Hypothalamus (tissue), 51 donors: ENCODE results near the gene FSTL4.
A peak's percentile ranks its signal among the peaks of the same experiment; 100 is the strongest.

ENCODE experiments used
- DNase-seq, 51 donors: peaks; one replicate each; lab custom pipeline; 2025; lab: John Stamatoyannopoulos, UW

FSTL4 gene

DNA sequence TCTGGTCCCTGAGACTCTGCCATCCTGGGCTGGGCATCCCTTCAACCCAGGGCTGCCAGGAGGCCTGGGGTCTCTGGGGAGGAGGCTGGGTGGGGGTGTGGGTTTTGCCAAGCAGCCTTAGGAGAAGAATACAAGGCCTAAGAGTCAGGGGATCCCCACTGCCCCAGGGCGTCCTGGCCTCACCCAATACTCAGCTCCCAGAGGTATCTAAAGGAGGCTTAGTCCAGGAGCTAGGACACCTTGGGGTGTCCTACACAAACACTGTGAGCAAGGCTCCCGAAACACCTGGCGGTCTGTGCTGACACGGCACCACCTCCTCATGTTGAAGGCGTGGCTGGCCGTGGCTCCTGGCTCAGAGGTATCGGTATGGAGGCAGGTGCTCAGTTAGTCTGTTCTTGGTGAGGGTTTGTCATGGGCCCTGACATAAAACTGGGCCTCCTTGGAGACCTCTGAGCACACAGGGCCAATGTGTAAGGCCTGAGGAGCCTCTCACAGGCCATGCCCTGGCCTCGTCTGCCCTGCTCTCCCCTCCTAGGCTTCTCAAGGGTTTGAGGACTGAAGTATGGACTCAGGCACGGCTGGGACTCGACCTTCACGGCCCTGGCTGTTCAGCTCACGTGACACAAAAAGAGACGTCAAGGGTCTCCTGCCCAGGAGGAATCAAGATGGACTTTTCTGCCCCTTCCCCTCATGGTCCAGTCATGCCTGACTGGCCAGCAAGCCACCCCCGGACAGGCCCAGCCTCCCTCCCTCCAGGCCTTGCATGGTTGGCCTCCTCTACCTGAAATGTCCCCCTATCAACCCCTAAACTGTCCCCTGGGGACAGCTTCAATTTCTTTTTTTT lies 277.3 kb downstream of the FSTL4 start:
- no peak for DNase-seq

GRCh38 chr5:133333326-133334150 lies 278.8 kb downstream of the FSTL4 start:
- no peak for DNase-seq

DNA sequence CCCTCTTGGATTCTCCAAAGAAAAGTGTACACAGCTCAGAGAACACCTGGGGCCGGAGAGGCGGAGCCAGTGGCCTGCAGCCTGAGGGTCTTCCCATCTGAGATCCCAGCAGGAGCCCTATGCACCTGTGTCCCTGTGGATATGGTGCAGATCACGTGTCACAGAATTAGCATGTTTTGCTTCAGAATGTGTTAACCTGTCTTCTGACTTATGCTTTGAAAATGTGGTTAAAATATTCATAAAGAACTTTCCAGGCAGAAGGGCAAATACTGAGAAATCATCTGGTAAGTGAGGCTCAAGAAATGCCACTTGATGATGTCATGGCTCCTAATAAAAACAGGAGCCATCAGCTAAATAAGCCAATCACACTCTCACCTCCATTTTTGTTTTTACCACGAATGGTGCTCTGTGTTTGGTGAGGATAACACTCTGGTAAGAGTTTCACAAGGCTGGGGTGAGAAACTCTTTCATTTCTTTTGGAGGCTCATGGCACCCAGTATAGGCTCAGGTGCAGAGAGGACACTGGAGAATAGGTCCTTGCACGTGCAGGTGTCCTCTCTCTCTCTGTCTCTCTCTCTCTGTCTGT lies 279.8 kb downstream of the FSTL4 start:
- DNase-seq = no peak

- DNase-seq = no peak
These were observed 280.4 kb downstream of the FSTL4 start for GRCh38 chr5:133331941-133332340.

- no peak for DNase-seq
These were observed 281.4 kb downstream of the FSTL4 start for GRCh38 chr5:133330956-133331355.

- DNase-seq = no peak
These were observed 283.5 kb downstream of the FSTL4 start for GRCh38 chr5:133328800-133329199.

DNA sequence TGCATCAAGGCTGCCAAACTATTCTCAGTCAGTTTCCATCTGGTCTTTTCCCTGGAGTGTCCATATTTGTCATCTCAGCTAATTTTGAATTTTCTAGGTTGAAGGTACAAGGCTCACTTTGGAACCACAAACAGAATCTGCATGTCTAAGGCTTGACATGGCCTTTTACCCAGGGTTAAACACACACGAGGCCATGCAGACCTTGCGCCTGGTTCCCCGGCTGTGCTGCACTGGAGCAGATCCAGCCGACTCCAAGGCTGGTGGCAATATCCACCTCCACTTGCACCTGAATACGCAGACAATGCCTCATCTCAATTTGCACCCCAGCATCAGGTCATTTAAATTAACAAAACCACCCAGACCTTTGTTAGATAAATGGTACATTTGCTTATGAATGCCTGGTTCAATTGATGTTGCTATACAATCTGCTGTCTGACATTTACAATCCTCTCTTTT lies 284.4 kb downstream of the FSTL4 start:
- DNase-seq = no peak

GRCh38 chr5:133326361-133326760 lies 286.0 kb downstream of the FSTL4 start:
- no peak for DNase-seq

- DNase-seq = peak in 1 of 51 donors; percentile 20
These were observed 286.5 kb downstream of the FSTL4 start for GRCh38 chr5:133325864-133326263.

DNA sequence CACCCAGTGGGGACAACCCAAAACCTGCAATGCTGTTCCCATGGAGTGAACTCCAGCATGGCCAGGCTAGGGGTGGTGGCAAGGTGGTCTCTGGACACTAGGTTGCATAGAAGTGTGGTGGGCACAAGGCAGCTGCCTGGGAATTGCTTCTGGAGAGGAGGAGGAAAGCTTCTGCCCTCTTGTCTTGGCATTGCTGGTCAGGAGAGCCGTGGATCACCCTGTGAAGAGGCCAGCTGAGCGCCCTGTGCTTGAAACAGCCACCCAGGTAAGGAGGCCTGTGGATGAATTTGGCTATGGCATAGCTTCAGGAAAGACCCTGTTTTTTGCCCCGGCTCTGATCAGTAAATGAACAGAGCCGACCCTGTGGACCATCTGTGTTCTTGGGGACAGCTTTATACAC lies 287.4 kb downstream of the FSTL4 start:
- DNase-seq = no peak

- DNase-seq = no peak
These were observed 288.6 kb downstream of the FSTL4 start for GRCh38 chr5:133323494-133324457.

- no peak for DNase-seq
These were observed 289.6 kb downstream of the FSTL4 start for GRCh38 chr5:133322743-133323142.

- DNase-seq = no peak
These were observed 290.4 kb downstream of the FSTL4 start for GRCh38 chr5:133321833-133322420.

DNA sequence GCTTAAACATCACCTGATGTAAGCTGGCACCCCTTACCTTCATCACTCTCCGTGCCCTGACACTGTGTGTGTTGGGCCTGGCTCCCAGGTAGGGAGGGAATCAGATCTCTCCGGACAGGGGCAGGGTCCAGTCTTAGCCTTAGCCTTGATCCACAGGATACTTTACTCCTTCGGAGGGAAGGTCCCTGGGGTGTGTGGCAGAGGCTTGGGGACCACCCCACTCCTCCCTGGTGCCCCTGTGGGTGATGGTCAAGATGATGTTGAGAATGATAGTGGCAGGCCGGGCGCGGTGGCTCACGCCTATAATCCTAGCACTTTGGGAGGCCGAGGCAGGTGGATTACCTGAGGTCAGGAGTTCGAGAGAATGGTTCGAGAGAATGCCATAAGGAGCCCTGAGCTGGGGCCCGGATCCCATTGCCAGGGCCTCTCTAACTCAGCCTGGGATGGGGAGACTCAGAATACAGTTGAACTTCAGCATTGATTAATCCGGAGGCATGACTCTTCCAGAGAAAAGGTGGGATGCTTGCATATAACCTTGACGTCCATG lies 291.0 kb downstream of the FSTL4 start:
- no peak for DNase-seq

DNA sequence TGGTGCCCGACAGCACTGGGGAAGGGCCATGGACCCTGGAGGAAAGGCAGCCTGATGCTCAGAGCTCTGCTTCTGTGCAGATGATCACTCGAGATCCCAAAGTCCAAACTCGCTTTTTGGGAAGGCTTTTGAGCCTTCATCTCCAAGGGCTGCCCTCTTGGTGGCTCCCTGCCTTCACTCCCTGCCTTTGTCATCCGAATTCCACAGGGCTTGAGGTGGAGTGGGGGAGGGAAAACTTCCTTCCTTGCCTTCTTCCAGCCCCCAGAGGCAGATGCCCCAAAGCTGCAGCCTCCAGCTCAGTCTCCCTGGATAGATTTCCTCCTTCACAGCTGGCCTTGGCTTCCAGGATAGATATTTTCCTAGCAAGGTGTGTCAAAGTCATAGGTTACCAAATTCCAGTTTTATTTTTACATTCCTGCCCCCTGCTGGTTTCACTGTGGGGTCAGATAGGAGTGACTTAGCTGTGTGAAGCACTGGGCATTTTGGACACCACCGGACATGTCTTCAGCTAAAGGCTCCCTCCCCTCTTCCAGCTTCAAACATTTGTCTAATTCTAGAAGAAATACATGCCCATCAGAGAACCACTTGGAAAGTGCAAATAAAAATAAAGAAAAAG lies 292.3 kb downstream of the FSTL4 start:
- DNase-seq = no peak

DNA sequence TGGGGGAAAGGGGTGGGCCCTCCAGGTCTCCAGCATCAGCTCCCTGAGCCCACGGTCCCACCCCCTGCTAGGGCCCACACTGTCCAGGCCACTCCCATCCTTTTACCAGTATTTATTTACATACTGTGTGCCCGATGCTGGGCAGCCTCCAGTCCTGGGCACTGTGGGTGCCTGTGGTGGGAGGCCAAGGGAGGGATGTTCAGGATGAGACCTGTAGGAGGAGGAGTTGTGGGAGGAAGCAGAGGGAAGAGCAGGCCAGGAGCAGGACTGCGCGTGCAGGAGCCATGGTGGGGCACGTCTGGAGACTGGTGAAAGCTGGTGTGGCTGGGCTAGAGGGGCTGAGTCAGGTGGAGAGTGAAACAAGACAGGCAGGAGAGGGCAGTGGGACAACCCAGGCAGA lies 293.1 kb downstream of the FSTL4 start:
- no peak for DNase-seq

GRCh38 chr5:133317558-133317957 lies 294.8 kb downstream of the FSTL4 start:
- no peak for DNase-seq

GRCh38 chr5:133316346-133317343 lies 295.7 kb downstream of the FSTL4 start:
- no peak for DNase-seq
